HEK293 (cell line): ENCODE measurements around the gene DVL3.

Source experiments
- EGR2 ChIP-seq: fragments of 450-650 bp; formaldehyde crosslinking; IDR thresholded peaks from 2 replicates; pipeline ENCODE4 v1.5.1; 2016; ENCODE audit warnings: low read depth, missing biosample characterization, missing genetic modification characterization
- TF ChIP-seq, protein P1 (sequence below): fragments of 450-650 bp; formaldehyde crosslinking; IDR thresholded peaks from 2 replicates; pipeline ENCODE4 v1.5.1; 2016; ENCODE audit warnings: missing biosample characterization, missing genetic modification characterization, low read depth

DNA sequence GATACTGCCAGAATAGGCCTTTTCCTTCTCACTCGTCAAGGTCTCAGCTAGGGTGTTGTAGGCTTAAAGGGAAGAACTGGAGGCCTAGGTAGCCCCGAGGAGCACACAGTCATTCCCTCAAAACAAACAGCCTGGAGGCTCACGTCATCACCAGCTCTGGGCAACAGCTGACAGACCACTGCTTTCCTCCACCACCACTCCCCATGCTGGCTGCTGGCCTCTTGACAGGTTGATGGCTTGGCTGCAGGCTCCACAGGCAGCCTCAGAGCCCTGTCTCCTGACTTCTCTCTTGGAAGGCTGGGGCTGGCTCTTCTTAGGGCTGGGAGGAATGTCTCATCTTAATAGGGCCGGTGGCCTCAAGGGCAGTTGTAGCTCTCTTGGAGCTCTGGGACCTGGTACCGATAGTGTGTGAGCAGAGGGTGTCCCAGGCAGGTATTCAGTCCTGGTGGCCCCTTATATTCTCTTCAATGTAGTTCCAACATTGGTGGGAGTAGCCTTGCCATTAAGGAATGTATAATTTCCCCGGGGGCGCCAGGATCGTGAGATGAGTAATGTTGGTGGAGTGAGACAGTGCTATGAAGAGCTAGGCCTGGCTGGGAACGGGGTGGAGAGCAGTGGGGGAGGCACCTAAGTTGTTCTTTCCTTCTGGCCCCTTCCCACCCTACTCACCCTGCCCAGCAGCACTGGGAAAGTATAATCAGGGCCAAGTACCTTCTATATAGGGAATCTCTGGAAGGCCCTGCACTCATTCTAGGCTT, 13.4 kb downstream of the DVL3 start:
- TF ChIP-seq, protein P1, sequence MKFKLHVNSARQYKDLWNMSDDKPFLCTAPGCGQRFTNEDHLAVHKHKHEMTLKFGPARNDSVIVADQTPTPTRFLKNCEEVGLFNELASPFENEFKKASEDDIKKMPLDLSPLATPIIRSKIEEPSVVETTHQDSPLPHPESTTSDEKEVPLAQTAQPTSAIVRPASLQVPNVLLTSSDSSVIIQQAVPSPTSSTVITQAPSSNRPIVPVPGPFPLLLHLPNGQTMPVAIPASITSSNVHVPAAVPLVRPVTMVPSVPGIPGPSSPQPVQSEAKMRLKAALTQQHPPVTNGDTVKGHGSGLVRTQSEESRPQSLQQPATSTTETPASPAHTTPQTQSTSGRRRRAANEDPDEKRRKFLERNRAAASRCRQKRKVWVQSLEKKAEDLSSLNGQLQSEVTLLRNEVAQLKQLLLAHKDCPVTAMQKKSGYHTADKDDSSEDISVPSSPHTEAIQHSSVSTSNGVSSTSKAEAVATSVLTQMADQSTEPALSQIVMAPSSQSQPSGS (tag by site-specific recombination): no peak
- no peak for TF ChIP-seq EGR2 (tag by site-specific recombination)
